ENCODE data around the gene TPTE2. TPM values are rescaled to one million over a fixed set of nuclear protein-coding genes. Genes with fewer than 3 reads are reported as not detected.

TPTE2 gene
- total and polyA plus RNA-seq, 2 experiments from 2014 or later, result not detected

DNA sequence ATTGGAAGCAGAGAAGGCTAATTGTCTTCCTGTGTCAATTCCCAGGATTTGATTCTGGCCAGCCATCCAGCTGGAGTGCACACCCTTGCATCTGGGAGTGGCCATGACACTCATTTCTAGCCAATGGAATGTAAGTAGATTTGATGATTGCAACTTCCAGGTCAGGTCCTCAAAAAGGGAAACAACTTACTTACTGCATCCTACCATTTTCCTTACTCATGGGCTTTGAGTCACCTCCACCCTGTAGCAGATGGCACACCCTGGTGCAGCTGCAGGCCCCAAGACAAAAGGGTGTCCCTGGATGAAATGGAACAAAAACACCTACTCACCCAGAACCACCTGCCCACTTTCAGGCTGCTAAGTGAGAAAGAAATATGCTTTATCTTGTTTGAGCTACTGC lies 44.8 kb upstream of the TPTE2 start:
- H3K4me1 ChIP-seq (ENCODE audit: insufficient read depth), result peaks cover 4% of the 10 kb centered on the region; the same call in 1 of the 2 replicates
- DNase-seq (ENCODE audit: low spot score), result no peak
- no peak for TF ChIP-seq ZNF114 (CRISPR knock-in tag; IDR thresholded peaks at IDR 0.05)
- TF ChIP-seq POLR2AphosphoS5 (IDR thresholded peaks at IDR 0.05; ENCODE audit: low read depth), result no peak
- TF ChIP-seq, protein P1, sequence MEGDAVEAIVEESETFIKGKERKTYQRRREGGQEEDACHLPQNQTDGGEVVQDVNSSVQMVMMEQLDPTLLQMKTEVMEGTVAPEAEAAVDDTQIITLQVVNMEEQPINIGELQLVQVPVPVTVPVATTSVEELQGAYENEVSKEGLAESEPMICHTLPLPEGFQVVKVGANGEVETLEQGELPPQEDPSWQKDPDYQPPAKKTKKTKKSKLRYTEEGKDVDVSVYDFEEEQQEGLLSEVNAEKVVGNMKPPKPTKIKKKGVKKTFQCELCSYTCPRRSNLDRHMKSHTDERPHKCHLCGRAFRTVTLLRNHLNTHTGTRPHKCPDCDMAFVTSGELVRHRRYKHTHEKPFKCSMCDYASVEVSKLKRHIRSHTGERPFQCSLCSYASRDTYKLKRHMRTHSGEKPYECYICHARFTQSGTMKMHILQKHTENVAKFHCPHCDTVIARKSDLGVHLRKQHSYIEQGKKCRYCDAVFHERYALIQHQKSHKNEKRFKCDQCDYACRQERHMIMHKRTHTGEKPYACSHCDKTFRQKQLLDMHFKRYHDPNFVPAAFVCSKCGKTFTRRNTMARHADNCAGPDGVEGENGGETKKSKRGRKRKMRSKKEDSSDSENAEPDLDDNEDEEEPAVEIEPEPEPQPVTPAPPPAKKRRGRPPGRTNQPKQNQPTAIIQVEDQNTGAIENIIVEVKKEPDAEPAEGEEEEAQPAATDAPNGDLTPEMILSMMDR (conservative IDR thresholded peaks at IDR 0.05; ENCODE audit: low read depth in 2 of 2), result no peak
- TF ChIP-seq, protein P2, sequence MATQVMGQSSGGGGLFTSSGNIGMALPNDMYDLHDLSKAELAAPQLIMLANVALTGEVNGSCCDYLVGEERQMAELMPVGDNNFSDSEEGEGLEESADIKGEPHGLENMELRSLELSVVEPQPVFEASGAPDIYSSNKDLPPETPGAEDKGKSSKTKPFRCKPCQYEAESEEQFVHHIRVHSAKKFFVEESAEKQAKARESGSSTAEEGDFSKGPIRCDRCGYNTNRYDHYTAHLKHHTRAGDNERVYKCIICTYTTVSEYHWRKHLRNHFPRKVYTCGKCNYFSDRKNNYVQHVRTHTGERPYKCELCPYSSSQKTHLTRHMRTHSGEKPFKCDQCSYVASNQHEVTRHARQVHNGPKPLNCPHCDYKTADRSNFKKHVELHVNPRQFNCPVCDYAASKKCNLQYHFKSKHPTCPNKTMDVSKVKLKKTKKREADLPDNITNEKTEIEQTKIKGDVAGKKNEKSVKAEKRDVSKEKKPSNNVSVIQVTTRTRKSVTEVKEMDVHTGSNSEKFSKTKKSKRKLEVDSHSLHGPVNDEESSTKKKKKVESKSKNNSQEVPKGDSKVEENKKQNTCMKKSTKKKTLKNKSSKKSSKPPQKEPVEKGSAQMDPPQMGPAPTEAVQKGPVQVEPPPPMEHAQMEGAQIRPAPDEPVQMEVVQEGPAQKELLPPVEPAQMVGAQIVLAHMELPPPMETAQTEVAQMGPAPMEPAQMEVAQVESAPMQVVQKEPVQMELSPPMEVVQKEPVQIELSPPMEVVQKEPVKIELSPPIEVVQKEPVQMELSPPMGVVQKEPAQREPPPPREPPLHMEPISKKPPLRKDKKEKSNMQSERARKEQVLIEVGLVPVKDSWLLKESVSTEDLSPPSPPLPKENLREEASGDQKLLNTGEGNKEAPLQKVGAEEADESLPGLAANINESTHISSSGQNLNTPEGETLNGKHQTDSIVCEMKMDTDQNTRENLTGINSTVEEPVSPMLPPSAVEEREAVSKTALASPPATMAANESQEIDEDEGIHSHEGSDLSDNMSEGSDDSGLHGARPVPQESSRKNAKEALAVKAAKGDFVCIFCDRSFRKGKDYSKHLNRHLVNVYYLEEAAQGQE (IDR thresholded peaks at IDR 0.05; ENCODE audit: unreplicated experiment), result no peak
- TF ChIP-seq, protein P3, sequence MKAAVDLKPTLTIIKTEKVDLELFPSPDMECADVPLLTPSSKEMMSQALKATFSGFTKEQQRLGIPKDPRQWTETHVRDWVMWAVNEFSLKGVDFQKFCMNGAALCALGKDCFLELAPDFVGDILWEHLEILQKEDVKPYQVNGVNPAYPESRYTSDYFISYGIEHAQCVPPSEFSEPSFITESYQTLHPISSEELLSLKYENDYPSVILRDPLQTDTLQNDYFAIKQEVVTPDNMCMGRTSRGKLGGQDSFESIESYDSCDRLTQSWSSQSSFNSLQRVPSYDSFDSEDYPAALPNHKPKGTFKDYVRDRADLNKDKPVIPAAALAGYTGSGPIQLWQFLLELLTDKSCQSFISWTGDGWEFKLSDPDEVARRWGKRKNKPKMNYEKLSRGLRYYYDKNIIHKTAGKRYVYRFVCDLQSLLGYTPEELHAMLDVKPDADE (IDR thresholded peaks at IDR 0.05), result no peak
- TF ChIP-seq NANOG (IDR thresholded peaks at IDR 0.05; ENCODE audit: borderline replicate concordance), result no peak
- no peak for TF ChIP-seq STAT1 (IDR thresholded peaks at IDR 0.05; ENCODE audit: unreplicated experiment)
- no peak for TF ChIP-seq ZNF331 (CRISPR knock-in tag; IDR thresholded peaks at IDR 0.05; ENCODE audit: low read depth)
- no peak for TF ChIP-seq CREB1 (CRISPR knock-in tag; IDR thresholded peaks at IDR 0.05; ENCODE audit: low read depth)
- TF ChIP-seq, protein P4, sequence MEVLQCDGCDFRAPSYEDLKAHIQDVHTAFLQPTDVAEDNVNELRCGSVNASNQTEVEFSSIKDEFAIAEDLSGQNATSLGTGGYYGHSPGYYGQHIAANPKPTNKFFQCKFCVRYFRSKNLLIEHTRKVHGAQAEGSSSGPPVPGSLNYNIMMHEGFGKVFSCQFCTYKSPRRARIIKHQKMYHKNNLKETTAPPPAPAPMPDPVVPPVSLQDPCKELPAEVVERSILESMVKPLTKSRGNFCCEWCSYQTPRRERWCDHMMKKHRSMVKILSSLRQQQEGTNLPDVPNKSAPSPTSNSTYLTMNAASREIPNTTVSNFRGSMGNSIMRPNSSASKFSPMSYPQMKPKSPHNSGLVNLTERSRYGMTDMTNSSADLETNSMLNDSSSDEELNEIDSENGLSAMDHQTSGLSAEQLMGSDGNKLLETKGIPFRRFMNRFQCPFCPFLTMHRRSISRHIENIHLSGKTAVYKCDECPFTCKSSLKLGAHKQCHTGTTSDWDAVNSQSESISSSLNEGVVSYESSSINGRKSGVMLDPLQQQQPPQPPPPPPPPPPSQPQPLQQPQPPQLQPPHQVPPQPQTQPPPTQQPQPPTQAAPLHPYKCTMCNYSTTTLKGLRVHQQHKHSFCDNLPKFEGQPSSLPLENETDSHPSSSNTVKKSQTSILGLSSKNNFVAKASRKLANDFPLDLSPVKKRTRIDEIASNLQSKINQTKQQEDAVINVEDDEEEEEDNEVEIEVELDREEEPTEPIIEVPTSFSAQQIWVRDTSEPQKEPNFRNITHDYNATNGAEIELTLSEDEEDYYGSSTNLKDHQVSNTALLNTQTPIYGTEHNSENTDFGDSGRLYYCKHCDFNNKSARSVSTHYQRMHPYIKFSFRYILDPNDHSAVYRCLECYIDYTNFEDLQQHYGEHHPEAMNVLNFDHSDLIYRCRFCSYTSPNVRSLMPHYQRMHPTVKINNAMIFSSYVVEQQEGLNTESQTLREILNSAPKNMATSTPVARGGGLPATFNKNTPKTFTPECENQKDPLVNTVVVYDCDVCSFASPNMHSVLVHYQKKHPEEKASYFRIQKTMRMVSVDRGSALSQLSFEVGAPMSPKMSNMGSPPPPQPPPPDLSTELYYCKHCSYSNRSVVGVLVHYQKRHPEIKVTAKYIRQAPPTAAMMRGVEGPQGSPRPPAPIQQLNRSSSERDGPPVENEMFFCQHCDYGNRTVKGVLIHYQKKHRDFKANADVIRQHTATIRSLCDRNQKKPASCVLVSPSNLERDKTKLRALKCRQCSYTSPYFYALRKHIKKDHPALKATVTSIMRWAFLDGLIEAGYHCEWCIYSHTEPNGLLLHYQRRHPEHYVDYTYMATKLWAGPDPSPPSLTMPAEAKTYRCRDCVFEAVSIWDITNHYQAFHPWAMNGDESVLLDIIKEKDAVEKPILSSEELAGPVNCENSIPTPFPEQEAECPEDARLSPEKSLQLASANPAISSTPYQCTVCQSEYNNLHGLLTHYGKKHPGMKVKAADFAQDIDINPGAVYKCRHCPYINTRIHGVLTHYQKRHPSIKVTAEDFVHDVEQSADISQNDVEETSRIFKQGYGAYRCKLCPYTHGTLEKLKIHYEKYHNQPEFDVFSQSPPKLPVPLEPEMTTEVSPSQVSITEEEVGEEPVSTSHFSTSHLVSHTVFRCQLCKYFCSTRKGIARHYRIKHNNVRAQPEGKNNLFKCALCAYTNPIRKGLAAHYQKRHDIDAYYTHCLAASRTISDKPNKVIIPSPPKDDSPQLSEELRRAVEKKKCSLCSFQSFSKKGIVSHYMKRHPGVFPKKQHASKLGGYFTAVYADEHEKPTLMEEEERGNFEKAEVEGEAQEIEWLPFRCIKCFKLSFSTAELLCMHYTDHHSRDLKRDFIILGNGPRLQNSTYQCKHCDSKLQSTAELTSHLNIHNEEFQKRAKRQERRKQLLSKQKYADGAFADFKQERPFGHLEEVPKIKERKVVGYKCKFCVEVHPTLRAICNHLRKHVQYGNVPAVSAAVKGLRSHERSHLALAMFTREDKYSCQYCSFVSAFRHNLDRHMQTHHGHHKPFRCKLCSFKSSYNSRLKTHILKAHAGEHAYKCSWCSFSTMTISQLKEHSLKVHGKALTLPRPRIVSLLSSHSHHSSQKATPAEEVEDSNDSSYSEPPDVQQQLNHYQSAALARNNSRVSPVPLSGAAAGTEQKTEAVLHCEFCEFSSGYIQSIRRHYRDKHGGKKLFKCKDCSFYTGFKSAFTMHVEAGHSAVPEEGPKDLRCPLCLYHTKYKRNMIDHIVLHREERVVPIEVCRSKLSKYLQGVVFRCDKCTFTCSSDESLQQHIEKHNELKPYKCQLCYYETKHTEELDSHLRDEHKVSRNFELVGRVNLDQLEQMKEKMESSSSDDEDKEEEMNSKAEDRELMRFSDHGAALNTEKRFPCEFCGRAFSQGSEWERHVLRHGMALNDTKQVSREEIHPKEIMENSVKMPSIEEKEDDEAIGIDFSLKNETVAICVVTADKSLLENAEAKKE (CRISPR knock-in tag; IDR thresholded peaks at IDR 0.05), result no peak
- no peak for TF ChIP-seq JUNB (IDR thresholded peaks at IDR 0.05; ENCODE audit: unreplicated experiment)
- no peak for TF ChIP-seq EZH2 (IDR thresholded peaks at IDR 0.05; ENCODE audit: low read depth, unreplicated experiment)
- no peak for TF ChIP-seq EZH2phosphoT487 (IDR thresholded peaks at IDR 0.05; ENCODE audit: unreplicated experiment)
- no peak overlapping the region for H3K4me3 ChIP-seq
- no peak for ATAC-seq
- peaks cover 7% of the 10 kb centered on the region for H3K36me3 ChIP-seq (ENCODE audit: insufficient read depth)
- H3K79me2 ChIP-seq (replicated peaks; ENCODE audit: insufficient read depth), result peaks cover 13% of the 10 kb centered on the region
- Mint-ChIP-seq H3K4me3 (no peak overlapping the region), H3K4me1 (no peaks in the 10 kb centered on the region; the same call in 1 of the 3 replicates), H3K36me3 (ENCODE audit: low read depth) (peaks cover 55% of the 10 kb centered on the region), H3K9me3 (peaks cover 62% of the 10 kb centered on the region), H3K27ac (no peak overlapping the region), H3K27me3 (ENCODE audit: insufficient read depth, low read depth, poor library complexity) (peaks cover 14% of the 10 kb centered on the region)
- no peak overlapping the region for H3K4me2 ChIP-seq
- H4K20me1 ChIP-seq (replicated peaks; ENCODE audit: insufficient read depth), result no peaks in the 10 kb centered on the region
- peaks cover 9% of the 10 kb centered on the region; the same call in 1 of the 2 replicates for H3F3A ChIP-seq (replicated peaks; ENCODE audit: low read depth)
- no peaks in the 10 kb centered on the region for H3K9me2 ChIP-seq (ENCODE audit: insufficient read depth)
- no peak overlapping the region for H2AFZ ChIP-seq
- H3K27me3 ChIP-seq (ENCODE audit: insufficient read depth), result peaks cover 29% of the 10 kb centered on the region
- no peak overlapping the region for H3K27ac ChIP-seq (ENCODE audit: low read depth)
